Measurements from ENCODE around the gene POU6F2. TPM values are rescaled to one million over a fixed set of nuclear protein-coding genes. Genes with fewer than 3 reads are reported as not detected.
"Not testable (repeated sequence)": the region's sequence is repeated elsewhere in the genome, so short reads cannot be mapped to it uniquely, and the experiment has no call there.

Gene POU6F2
- total and polyA plus RNA-seq, 4 donors: 1.1 to 2.0 (median 1.6) TPM

DNA sequence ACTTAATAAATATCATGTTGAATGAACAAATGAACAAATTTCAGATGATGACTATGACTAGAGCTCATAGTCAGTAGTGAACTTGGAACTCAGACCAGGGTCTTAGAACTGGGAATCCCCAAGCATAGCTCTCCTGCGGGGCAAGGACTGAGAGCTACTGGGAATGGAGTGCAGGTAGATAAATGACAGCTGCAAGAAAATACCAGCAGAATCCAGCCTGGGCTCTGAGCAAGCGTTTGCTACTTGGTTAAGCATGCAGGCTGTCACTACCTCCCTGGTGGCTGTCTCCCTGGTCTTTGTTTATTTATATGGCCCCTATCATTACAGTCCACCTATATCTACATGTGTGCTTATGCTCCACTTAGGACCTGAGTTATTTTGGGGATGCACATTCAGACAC, 208.4 kb downstream of the POU6F2 start:
- H3K27ac ChIP-seq (ENCODE audit: low read depth, low read length): no peak overlapping the region
- WGBS (ENCODE audit: insufficient coverage): 75% methylated on average over 1 of the region's 2 CpGs
- DNase-seq (ENCODE audit: low read depth in 4 of 6, low spot score in 6 of 6): no peak
- no peaks in the 10 kb centered on the region for H3K9me3 ChIP-seq (ENCODE audit: control insufficient read depth, insufficient read depth, low read length)
- no peaks in the 10 kb centered on the region for H3K36me3 ChIP-seq (ENCODE audit: control insufficient read depth, insufficient read depth, low read length)
- no peaks in the 10 kb centered on the region for H3K27me3 ChIP-seq (ENCODE audit: control insufficient read depth, insufficient read depth, low read length)
- H3K4me1 ChIP-seq (ENCODE audit: control insufficient read depth, insufficient read depth, low read length): no peaks in the 10 kb centered on the region
- no peak overlapping the region for H3K4me3 ChIP-seq (ENCODE audit: low read depth, low read length)

DNA sequence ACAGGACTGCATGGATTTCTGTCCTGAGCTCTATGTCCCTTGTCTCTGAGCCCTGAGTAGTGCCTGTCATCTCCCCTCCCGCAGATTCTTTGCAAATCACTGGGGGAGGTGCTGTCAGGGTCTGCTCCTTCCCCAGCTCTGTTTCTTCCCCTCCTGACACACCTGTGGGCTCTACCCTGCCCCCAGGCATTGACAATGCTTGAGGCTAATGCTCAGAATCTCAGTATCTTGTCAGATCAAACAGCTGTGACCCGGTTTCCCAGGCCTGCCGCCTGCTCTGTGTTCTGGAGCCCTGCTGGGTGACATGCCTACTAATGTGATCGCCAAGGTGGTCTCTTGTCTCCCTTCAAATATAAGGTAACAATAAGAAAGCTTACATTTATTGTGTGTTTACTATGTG, 209.0 kb downstream of the POU6F2 start:
- 65% methylated on average over 3 of the region's 4 CpGs for WGBS (ENCODE audit: insufficient coverage)
- Histone ChIP-seq H3K4me3 (ENCODE audit: low read depth, low read length) (no peak overlapping the region), H3K36me3 (ENCODE audit: control insufficient read depth, insufficient read depth, low read length) (no peaks in the 10 kb centered on the region), H3K9me3 (ENCODE audit: control insufficient read depth, insufficient read depth, low read length) (no peaks in the 10 kb centered on the region), H3K27me3 (ENCODE audit: control insufficient read depth, insufficient read depth, low read length) (no peaks in the 10 kb centered on the region), H3K27ac (ENCODE audit: low read depth, low read length) (no peak overlapping the region), H3K4me1 (ENCODE audit: control insufficient read depth, insufficient read depth, low read length) (no peaks in the 10 kb centered on the region)
- DNase-seq (ENCODE audit: low read depth in 4 of 6, low spot score in 6 of 6): no peak

GRCh38 chr7:39187130-39187529, 209.4 kb downstream of the POU6F2 start:
- DNase-seq (ENCODE audit: low read depth in 4 of 6, low spot score in 6 of 6): no peak
- Histone ChIP-seq H3K36me3 (ENCODE audit: control insufficient read depth, insufficient read depth, low read length) (no peaks in the 10 kb centered on the region), H3K9me3 (ENCODE audit: control insufficient read depth, insufficient read depth, low read length) (no peaks in the 10 kb centered on the region), H3K4me1 (ENCODE audit: control insufficient read depth, insufficient read depth, low read length) (no peaks in the 10 kb centered on the region), H3K27me3 (ENCODE audit: control insufficient read depth, insufficient read depth, low read length) (no peaks in the 10 kb centered on the region), H3K27ac (ENCODE audit: low read depth, low read length) (no peak overlapping the region), H3K4me3 (ENCODE audit: low read depth, low read length) (no peak overlapping the region)
- 66% methylated on average over 4 of the region's 4 CpGs for WGBS (ENCODE audit: insufficient coverage)

DNA sequence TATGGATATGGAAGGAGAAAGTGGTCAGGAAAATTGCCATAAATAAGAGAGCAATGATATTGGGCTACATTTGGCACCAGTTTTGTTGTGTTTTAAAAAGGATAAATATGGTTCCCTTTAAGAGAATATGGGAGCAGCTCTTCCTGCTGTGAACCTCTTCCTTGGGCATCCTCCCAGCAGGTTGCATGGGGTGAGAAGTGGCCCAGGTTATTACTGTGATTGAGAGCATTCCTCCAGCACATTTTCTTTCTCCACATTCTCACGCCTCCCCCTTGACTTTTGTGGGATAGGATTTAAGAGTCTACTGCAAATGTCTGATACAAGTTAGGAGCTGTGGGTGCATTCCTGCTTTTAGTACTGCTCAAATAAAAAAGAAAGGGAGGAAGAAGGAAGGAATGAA, 214.8 kb downstream of the POU6F2 start:
- Histone ChIP-seq H3K9me3 (ENCODE audit: control insufficient read depth, insufficient read depth, low read length) (no peaks in the 10 kb centered on the region), H3K4me3 (ENCODE audit: low read depth, low read length) (no peak overlapping the region), H3K27me3 (ENCODE audit: control insufficient read depth, insufficient read depth, low read length) (no peaks in the 10 kb centered on the region), H3K36me3 (ENCODE audit: control insufficient read depth, insufficient read depth, low read length) (no peaks in the 10 kb centered on the region), H3K4me1 (ENCODE audit: control insufficient read depth, insufficient read depth, low read length) (no peaks in the 10 kb centered on the region), H3K27ac (ENCODE audit: low read depth, low read length) (no peak overlapping the region)
- DNase-seq (ENCODE audit: low read depth in 4 of 6, low spot score in 6 of 6): no peak
- no CpG with 5 or more reads among the region's 1 CpG for WGBS (ENCODE audit: insufficient coverage)

- 91% methylated on average over 9 of the region's 10 CpGs for WGBS (ENCODE audit: insufficient coverage)
- DNase-seq (ENCODE audit: low read depth in 4 of 6, low spot score in 6 of 6); H3K36me3 ChIP-seq (ENCODE audit: control insufficient read depth, insufficient read depth, low read length); H3K9me3 ChIP-seq (ENCODE audit: control insufficient read depth, insufficient read depth, low read length); H3K4me1 ChIP-seq (ENCODE audit: control insufficient read depth, insufficient read depth, low read length); H3K27ac ChIP-seq (ENCODE audit: low read depth, low read length); H3K27me3 ChIP-seq (ENCODE audit: control insufficient read depth, insufficient read depth, low read length); H3K4me3 ChIP-seq (ENCODE audit: low read depth, low read length): not testable (repeated sequence)
These were observed 216.7 kb downstream of the POU6F2 start for GRCh38 chr7:39194388-39194787.

DNA sequence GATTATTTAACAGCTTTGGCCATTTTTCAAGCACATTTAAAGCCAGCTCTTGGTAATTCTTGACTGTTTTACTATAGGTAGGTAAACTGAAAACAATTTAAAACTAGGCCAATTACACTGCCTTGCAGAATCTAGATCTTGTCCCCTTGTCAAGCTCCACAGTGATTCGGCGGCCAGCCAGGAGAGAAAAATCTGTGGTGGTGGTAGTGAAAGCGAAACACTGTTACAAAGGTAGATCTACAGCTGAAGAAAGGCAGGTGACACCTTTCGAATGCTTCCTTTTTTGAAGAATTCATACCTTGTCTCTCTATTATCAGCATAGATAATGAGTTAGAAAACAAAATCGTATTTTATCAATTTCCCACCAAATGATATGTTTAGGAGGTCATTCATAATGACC, 218.3 kb downstream of the POU6F2 start:
- no peaks in the 10 kb centered on the region for H3K36me3 ChIP-seq (ENCODE audit: control insufficient read depth, insufficient read depth, low read length)
- no CpG with 5 or more reads among the region's 5 CpGs for WGBS (ENCODE audit: insufficient coverage)
- no peaks in the 10 kb centered on the region for H3K9me3 ChIP-seq (ENCODE audit: control insufficient read depth, insufficient read depth, low read length)
- H3K27me3 ChIP-seq (ENCODE audit: control insufficient read depth, insufficient read depth, low read length): no peaks in the 10 kb centered on the region
- H3K4me3 ChIP-seq (ENCODE audit: low read depth, low read length): no peak overlapping the region
- no peaks in the 10 kb centered on the region for H3K4me1 ChIP-seq (ENCODE audit: control insufficient read depth, insufficient read depth, low read length)
- DNase-seq (ENCODE audit: low read depth in 4 of 6, low spot score in 6 of 6): no peak
- H3K27ac ChIP-seq (ENCODE audit: low read depth, low read length): no peak overlapping the region

DNA sequence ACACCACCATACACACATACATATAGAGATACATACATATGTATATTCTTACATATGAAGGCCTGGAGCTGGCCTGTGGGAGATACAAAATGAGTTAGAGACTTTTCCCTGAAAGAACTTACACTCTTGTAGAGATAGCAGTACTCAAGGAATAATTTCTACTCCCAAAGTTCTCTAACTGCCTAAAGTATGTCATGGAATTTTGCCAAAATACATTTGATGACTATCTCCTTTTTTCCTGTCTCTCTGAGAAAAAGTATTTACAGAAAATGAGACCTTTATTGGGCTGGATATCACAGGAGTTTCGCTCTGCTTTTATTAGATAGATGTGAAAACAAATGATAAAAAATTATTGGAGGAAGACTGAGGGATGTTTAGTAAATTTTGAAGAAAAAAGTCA, 220.1 kb downstream of the POU6F2 start:
- no peak overlapping the region for H3K4me3 ChIP-seq (ENCODE audit: low read depth, low read length)
- WGBS (ENCODE audit: insufficient coverage): no CpG with 5 or more reads among the region's 1 CpG
- no peaks in the 10 kb centered on the region for H3K9me3 ChIP-seq (ENCODE audit: control insufficient read depth, insufficient read depth, low read length)
- no peak for DNase-seq (ENCODE audit: low read depth in 4 of 6, low spot score in 6 of 6)
- H3K27me3 ChIP-seq (ENCODE audit: control insufficient read depth, insufficient read depth, low read length): no peaks in the 10 kb centered on the region
- no peak overlapping the region for H3K27ac ChIP-seq (ENCODE audit: low read depth, low read length)
- no peaks in the 10 kb centered on the region for H3K36me3 ChIP-seq (ENCODE audit: control insufficient read depth, insufficient read depth, low read length)
- no peaks in the 10 kb centered on the region for H3K4me1 ChIP-seq (ENCODE audit: control insufficient read depth, insufficient read depth, low read length)

- Histone ChIP-seq H3K4me3 (ENCODE audit: low read depth, low read length) (no peak overlapping the region), H3K4me1 (ENCODE audit: control insufficient read depth, insufficient read depth, low read length) (no peaks in the 10 kb centered on the region), H3K27me3 (ENCODE audit: control insufficient read depth, insufficient read depth, low read length) (no peaks in the 10 kb centered on the region), H3K36me3 (ENCODE audit: control insufficient read depth, insufficient read depth, low read length) (no peaks in the 10 kb centered on the region), H3K9me3 (ENCODE audit: control insufficient read depth, insufficient read depth, low read length) (no peaks in the 10 kb centered on the region), H3K27ac (ENCODE audit: low read depth, low read length) (no peak overlapping the region)
- WGBS (ENCODE audit: insufficient coverage): no CpG with 5 or more reads among the region's 2 CpGs
- no peak for DNase-seq (ENCODE audit: low read depth in 4 of 6, low spot score in 6 of 6)
These were observed 220.8 kb downstream of the POU6F2 start for GRCh38 chr7:39198556-39198955.

GRCh38 chr7:39199006-39199405, 221.3 kb downstream of the POU6F2 start:
- Histone ChIP-seq H3K27me3 (ENCODE audit: control insufficient read depth, insufficient read depth, low read length) (no peaks in the 10 kb centered on the region), H3K36me3 (ENCODE audit: control insufficient read depth, insufficient read depth, low read length) (no peaks in the 10 kb centered on the region), H3K4me3 (ENCODE audit: low read depth, low read length) (no peak overlapping the region), H3K9me3 (ENCODE audit: control insufficient read depth, insufficient read depth, low read length) (no peaks in the 10 kb centered on the region), H3K4me1 (ENCODE audit: control insufficient read depth, insufficient read depth, low read length) (no peaks in the 10 kb centered on the region), H3K27ac (ENCODE audit: low read depth, low read length) (no peak overlapping the region)
- 85% methylated on average over 3 of the region's 4 CpGs for WGBS (ENCODE audit: insufficient coverage)
- no peak for DNase-seq (ENCODE audit: low read depth in 4 of 6, low spot score in 6 of 6)

GRCh38 chr7:39199951-39200350, 222.2 kb downstream of the POU6F2 start:
- Histone ChIP-seq H3K4me3 (ENCODE audit: low read depth, low read length) (no peak overlapping the region), H3K27ac (ENCODE audit: low read depth, low read length) (no peak overlapping the region), H3K36me3 (ENCODE audit: control insufficient read depth, insufficient read depth, low read length) (no peaks in the 10 kb centered on the region), H3K9me3 (ENCODE audit: control insufficient read depth, insufficient read depth, low read length) (no peaks in the 10 kb centered on the region), H3K4me1 (ENCODE audit: control insufficient read depth, insufficient read depth, low read length) (no peaks in the 10 kb centered on the region), H3K27me3 (ENCODE audit: control insufficient read depth, insufficient read depth, low read length) (no peaks in the 10 kb centered on the region)
- DNase-seq (ENCODE audit: low read depth in 4 of 6, low spot score in 6 of 6): no peak
- WGBS (ENCODE audit: insufficient coverage): 69% methylated on average over 5 of the region's 5 CpGs

All from spinal cord (tissue), 10 donors.